Thyroid gland (tissue), 4 donors: Measurements from ENCODE around the gene YTHDF1. TPM values are rescaled to one million over a fixed set of nuclear protein-coding genes. Genes with fewer than 3 reads are reported as not detected.
A peak's percentile ranks its signal among the peaks of the same experiment; 100 is the strongest.

ENCODE experiments used
- DNase-seq, 2 donors: peaks; one replicate each; pipeline ENCODE4 v3.0.0-alpha.2; 2019
- H3K27ac ChIP-seq, 3 donors: fragments of 200-600 bp; sonication (generic); 1 replicate in 2 of 3; 2 replicates in 1 of 3; pipeline ENCODE4 v1.5.1; 2016 to 2019; ENCODE audit warnings: mild to moderate bottlenecking in 1 of 3, moderate library complexity in 1 of 3
- H3K27me3 ChIP-seq: fragments of 200-600 bp; sonication (generic); one replicate; pipeline ENCODE4 v1.5.1; 2019
- H3K36me3 ChIP-seq, 2 donors: fragments of 200-600 bp; sonication (generic); one replicate each; pipeline ENCODE4 v1.5.1; 2016 to 2019
- H3K4me1 ChIP-seq, 2 donors: fragments of 200-600 bp; sonication (generic); one replicate each; pipeline ENCODE4 v1.5.1; 2017 to 2019
- H3K4me3 ChIP-seq, 3 donors: fragments of 200-600 bp; sonication (generic); replicated peaks in 1 of 3; 1 replicate in 2 of 3; 2 replicates in 1 of 3; pipeline ENCODE4 v1.5.1; 2016; ENCODE audit warnings: mild to moderate bottlenecking in 1 of 3
- H3K9me3 ChIP-seq: fragments of 200-600 bp; sonication (generic); one replicate; pipeline ENCODE4 v1.5.1; 2017
- POLR2A ChIP-seq, 2 donors: fragments of 450-650 bp; IDR thresholded peaks; one replicate each; pipeline ENCODE4 v1.6.1; 2017; ENCODE audit warnings: antibody characterized with exemption in 2 of 2, mild to moderate bottlenecking in 2 of 2, moderate library complexity in 1 of 2
- WGBS, 2 donors: methylation state at CpG; one replicate each; pipeline ENCODE4 v1.1.5; 2017; 5-methylcytosine and 5-hydroxymethylcytosine counted together
- intact Hi-C: fragments of 100-400 bp; cut with DNase I; formaldehyde crosslinking; loops from one replicate; pipeline ENCODE4 v1.15.1; 2023
- total RNA-seq, 4 donors: library from RNA; depleted of rRNA; stranded (reverse); fragments of >200 nt; gene quantifications; one replicate each; pipeline ENCODE4 v1.2.3, GENCODE V29; 2016
- TF ChIP-seq, protein P1 (sequence below), 6 experiments: fragments of 200-600 bp in 3 of 6; fragments of 450-650 bp in 3 of 6; sonication (generic) in 3 of 6; IDR thresholded peaks; one replicate each; pipeline ENCODE4 v1.5.1; 2016 to 2019; ENCODE audit warnings: antibody characterized with exemption in 6 of 6, mild to moderate bottlenecking in 2 of 6, inconsistent platforms in 1 of 6, moderate library complexity in 1 of 6

YTHDF1 gene
- total RNA-seq, 4 donors from 2014 or later: 41.3 to 54.2 (median 43.4) TPM

GRCh38 chr20:63181226-63181625 is 34.7 kb downstream of the YTHDF1 start:
- DNase-seq: no peak
- Histone ChIP-seq H3K4me1 (peaks cover 5 to 25% of the 10 kb centered on the region in 2 donors), H3K36me3 (no peaks in the 10 kb centered on the region), H3K27ac (no peak overlapping the region), H3K9me3 (no peaks in the 10 kb centered on the region), H3K27me3 (peaks cover 32% of the 10 kb centered on the region), H3K4me3 (no peak overlapping the region)
- TF ChIP-seq, protein P1, sequence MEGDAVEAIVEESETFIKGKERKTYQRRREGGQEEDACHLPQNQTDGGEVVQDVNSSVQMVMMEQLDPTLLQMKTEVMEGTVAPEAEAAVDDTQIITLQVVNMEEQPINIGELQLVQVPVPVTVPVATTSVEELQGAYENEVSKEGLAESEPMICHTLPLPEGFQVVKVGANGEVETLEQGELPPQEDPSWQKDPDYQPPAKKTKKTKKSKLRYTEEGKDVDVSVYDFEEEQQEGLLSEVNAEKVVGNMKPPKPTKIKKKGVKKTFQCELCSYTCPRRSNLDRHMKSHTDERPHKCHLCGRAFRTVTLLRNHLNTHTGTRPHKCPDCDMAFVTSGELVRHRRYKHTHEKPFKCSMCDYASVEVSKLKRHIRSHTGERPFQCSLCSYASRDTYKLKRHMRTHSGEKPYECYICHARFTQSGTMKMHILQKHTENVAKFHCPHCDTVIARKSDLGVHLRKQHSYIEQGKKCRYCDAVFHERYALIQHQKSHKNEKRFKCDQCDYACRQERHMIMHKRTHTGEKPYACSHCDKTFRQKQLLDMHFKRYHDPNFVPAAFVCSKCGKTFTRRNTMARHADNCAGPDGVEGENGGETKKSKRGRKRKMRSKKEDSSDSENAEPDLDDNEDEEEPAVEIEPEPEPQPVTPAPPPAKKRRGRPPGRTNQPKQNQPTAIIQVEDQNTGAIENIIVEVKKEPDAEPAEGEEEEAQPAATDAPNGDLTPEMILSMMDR (IDR thresholded peaks at IDR 0.05): no peak
- no peak for TF ChIP-seq POLR2A (IDR thresholded peaks at IDR 0.05)
- intact Hi-C loops: no loop called here
- WGBS, 2 donors: 43% methylated on average over 4 of the region's 4 CpGs; no CpG with 5 or more reads in 1 of the 2 donors

- TF ChIP-seq POLR2A (IDR thresholded peaks at IDR 0.05): no peak
- TF ChIP-seq, protein P1 (IDR thresholded peaks at IDR 0.05): no peak
- no peak overlapping the region for H3K4me3 ChIP-seq
- peaks cover 37% of the 10 kb centered on the region for H3K27me3 ChIP-seq
- H3K36me3 ChIP-seq: no peaks in the 10 kb centered on the region
- H3K27ac ChIP-seq: no peak overlapping the region
- peaks cover 5 to 25% of the 10 kb centered on the region in 2 donors for H3K4me1 ChIP-seq
- no peaks in the 10 kb centered on the region for H3K9me3 ChIP-seq
- 87 to 92% methylated on average over 7 to 8 of the region's 11 CpGs for WGBS, 2 donors
- no peak for DNase-seq
- intact Hi-C loops: no loop called here
Measured at GRCh38 chr20:63180569-63181185, 35.3 kb downstream of the YTHDF1 start.

GRCh38 chr20:63179687-63180568 is 36.0 kb downstream of the YTHDF1 start:
- Histone ChIP-seq H3K4me3 (no peak overlapping the region), H3K27me3 (peaks cover 45% of the 10 kb centered on the region), H3K9me3 (no peaks in the 10 kb centered on the region), H3K36me3 (no peaks in the 10 kb centered on the region), H3K27ac (no peak overlapping the region), H3K4me1 (peaks cover 5 to 30% of the 10 kb centered on the region in 2 donors)
- DNase-seq: no peak
- TF ChIP-seq, protein P1 (IDR thresholded peaks at IDR 0.05): no peak
- TF ChIP-seq POLR2A (IDR thresholded peaks at IDR 0.05): no peak
- 31 to 33% methylated on average over 4 to 12 of the region's 14 CpGs for WGBS, 2 donors
- intact Hi-C loops: loop anchor here (10.0 kb wide), 1 partner anchor 205 kb away; no protein-coding TSS in a partner anchor

DNA sequence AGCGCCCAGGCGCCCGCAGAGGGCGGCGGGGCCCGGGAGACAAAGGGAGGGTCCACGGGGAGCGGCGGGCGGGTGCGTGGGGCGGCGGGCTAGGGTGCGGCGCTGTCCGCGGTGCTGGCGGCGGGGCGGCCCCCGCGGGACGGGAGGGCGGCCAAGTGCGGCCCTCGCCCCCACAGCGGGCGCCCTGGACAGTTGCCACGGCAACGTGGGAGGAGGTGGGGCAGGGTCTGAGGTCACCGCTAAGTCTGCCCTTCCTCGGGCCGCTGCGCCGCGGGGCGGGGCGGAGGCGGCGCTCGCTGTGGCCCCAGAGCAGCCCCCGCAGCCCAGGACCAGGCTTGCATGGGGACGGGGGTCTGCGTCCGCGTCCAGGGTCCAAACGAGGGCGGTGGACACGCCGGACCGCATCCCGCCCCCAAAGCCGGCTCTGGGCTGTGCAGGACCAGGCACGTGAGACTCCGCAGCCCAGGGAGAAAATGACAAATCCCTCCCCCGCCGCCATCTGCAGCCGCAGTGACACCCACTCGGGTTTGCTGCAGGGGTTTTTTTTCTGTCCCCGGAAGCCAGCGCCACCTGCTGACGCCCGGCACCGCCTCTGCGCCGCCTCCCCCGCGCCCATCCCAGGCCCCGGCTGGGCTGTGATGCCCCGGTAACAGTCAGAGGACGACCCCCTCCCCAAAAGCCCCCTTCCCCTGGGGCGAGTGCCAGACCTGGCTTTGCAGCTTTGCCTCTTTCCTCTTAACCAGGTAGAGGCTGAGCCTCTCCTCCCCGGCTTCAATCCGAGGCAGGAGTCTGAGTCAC is 36.8 kb downstream of the YTHDF1 start:
- Histone ChIP-seq H3K27me3 (peaks cover 52% of the 10 kb centered on the region), H3K4me1 (peaks cover 5 to 31% of the 10 kb centered on the region in 2 donors), H3K9me3 (no peaks in the 10 kb centered on the region), H3K27ac (no peak overlapping the region), H3K36me3 (no peaks in the 10 kb centered on the region), H3K4me3 (no peak overlapping the region)
- 2 to 4% methylated on average over 17 to 19 of the region's 74 CpGs for WGBS, 2 donors
- intact Hi-C loops: loop anchor here (10.0 kb wide), 1 partner anchor 206 kb away; no protein-coding TSS in a partner anchor
- no peak for TF ChIP-seq POLR2A (IDR thresholded peaks at IDR 0.05)
- TF ChIP-seq, protein P1 (IDR thresholded peaks at IDR 0.05): peak in 2 of 6 experiments; percentile 31 to 39
- peak in 1 of 2 donors; percentile 18 for DNase-seq
